SK-N-SH treated with all-trans-retinoic acid at 6 μM for 48 hours (cell line): ENCODE data around the gene LSR.

Source experiments
- BACH2 ChIP-seq: fragments of 250-450 bp; sonication (Bioruptor Pico); IDR thresholded peaks from 2 replicates; pipeline ENCODE4 v1.9.0; 2021; ENCODE audit warnings: mild to moderate bottlenecking, borderline replicate concordance
- CREB5 ChIP-seq: fragments of 250-450 bp; sonication (Bioruptor Pico); IDR thresholded peaks from 2 replicates; pipeline ENCODE4 v1.5.1; 2020; ENCODE audit warnings: low read depth, mild to moderate bottlenecking, moderate library complexity
- CSDC2 ChIP-seq: fragments of 250-450 bp; sonication (Bioruptor Pico); IDR thresholded peaks from 2 replicates; pipeline ENCODE4 v1.5.0; 2020; ENCODE audit warnings: mild to moderate bottlenecking, moderate library complexity
- PATZ1 ChIP-seq: fragments of 250-450 bp; sonication (Bioruptor Pico); IDR thresholded peaks from 2 replicates; pipeline ENCODE4 v1.8.0; 2020; ENCODE audit warnings: mild to moderate bottlenecking, moderate library complexity, borderline replicate concordance
- ZFP3 ChIP-seq: fragments of 250-450 bp; sonication (Bioruptor Pico); IDR thresholded peaks from 2 replicates; pipeline ENCODE4 v1.5.0; 2020; ENCODE audit warnings: mild to moderate bottlenecking, moderate library complexity

GRCh38 chr19:35294328-35294727 is 45.5 kb downstream of the LSR start:
- TF ChIP-seq CREB5 (no peak), BACH2 (CRISPR knock-in tag) (no peak), PATZ1 (no peak), ZFP3 (no peak), CSDC2 (CRISPR knock-in tag) (no peak)
